Measurements from ENCODE around the gene FAF1.
"Not testable (repeated sequence)": the region's sequence is repeated elsewhere in the genome, so short reads cannot be mapped to it uniquely, and the experiment has no call there.

Gene FAF1

GRCh38 chr1:50774759-50775351 is 185.2 kb downstream of the FAF1 start:
- DNase-seq (ENCODE audit: low spot score): peak; percentile 65

DNA sequence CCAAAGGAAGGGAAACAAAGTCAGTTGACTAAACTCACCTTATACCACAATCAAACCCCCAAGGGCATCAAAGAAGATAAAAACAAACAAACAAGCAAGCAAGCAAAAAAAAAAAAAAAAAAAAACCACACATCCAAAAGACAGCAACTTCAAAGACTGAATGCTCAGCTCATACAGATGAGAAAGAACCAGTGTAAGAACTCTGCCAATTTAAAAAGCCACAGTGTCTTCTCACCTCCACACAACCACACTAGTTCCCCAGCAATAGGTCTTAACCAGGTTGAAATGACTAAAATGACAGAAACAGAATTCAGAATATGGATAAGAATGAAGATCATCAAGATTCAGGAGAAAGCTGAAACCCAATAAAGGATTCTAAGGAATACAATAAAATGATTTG is 193.4 kb downstream of the FAF1 start:
- no peak for DNase-seq (ENCODE audit: low spot score)

DNA sequence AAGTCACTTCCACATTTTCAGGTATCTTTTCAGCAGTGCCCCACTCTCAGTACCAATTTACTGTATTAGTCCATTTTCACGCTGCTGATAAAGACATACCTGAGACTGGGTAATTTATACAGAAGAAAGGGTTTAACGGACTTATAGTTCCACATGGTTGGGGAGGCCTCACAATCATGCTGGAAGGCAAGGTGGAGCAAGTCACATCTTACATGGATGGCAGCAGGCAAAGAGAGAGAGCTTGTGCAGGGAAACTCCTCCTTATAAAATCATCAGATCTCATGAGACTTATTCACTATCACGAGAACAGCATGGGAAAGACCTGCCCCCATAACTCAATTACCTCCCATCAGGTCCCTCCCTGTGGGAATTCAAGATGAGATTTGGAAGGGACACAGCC is 203.5 kb downstream of the FAF1 start:
- DNase-seq (ENCODE audit: low spot score): not testable (repeated sequence)

DNA sequence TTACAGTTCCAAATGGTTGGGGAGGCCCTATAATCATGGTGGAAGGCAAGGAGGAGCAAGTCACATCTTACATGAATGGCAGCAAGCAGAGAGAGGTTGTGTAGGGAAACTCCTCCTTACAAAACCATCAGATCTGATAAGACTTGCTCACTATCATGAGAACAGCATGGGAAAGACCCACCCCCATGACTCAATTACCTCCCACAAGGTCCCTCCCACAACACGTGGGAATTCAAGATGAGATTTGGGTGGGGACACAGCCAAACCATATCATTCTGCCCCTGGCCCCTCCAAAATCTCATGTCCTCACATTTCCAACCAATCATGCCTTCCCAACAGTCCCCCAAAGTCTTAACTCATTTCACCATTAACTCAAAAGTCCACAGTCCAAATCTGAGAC is 205.3 kb downstream of the FAF1 start:
- DNase-seq (ENCODE audit: low spot score): not testable (repeated sequence)

DNA sequence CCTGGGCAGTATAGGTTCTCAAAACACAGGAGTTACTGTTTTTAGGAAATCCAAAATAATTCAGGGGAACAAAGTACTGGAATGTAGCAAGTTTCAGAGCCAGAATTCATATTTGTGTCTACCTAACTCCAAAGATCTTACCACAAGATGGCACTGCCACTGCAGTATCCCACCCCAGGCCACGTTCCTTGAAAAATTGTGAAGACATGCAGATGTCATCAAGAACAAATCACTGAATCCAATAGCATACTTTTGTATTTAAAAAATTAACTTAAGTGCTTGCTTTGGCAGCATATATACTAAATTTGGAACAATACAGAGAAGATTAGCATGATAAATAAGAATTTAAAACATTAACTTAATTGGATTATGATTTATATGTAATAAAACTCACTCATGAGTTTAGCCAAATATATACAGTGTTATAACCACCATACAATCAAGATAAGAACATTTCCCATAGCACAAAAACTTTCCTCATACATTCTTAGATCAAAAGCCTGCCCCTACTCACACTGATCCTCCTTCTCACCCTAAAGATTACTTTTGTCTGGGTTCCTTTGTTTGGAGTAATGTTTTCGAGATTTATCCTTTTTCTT is 209.9 kb downstream of the FAF1 start:
- no peak for DNase-seq (ENCODE audit: low spot score)

- no peak for DNase-seq (ENCODE audit: low spot score)
Measured at GRCh38 chr1:50747394-50747793, 212.7 kb downstream of the FAF1 start.

GRCh38 chr1:50742523-50742922 is 217.5 kb downstream of the FAF1 start:
- no peak for DNase-seq (ENCODE audit: low spot score)

- DNase-seq (ENCODE audit: low spot score): no peak
Measured at GRCh38 chr1:50739125-50739524, 220.9 kb downstream of the FAF1 start.

GRCh38 chr1:50735443-50735842 is 224.6 kb downstream of the FAF1 start:
- peak; percentile 19 for DNase-seq (ENCODE audit: low spot score)

- DNase-seq (ENCODE audit: low spot score): not testable (repeated sequence)
Measured at GRCh38 chr1:50727578-50727977, 232.5 kb downstream of the FAF1 start.

DNA sequence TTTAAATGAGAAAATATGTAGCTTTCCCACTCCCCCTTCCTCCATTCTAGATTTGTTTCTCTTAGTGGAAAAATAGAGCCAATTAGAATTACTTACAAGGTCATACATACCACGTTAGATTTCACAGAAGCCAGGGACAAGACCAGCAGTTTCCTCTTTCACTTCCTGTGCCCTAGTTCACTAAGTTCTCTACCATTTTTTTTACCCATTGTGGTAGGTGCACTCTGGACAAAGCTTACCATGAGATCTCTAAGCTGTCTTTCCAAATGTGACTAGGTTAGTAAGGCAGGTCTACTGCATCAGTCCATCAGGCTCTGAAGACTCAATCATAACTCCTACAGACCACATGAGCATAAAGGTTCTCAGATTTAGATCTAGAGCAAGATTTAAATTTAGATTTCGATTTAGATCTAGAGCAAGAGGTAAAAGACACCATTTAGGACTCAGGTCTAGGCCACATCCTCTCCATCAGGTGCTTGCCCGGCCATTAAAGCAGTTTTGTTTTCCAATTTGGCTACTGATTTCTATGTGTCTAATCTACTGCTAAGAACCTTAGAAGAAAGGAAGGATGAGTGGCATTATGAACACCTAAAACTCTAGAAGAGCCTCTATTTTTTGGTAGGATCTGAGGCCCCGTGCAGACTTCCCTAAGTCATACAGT is 235.3 kb downstream of the FAF1 start:
- no peak for DNase-seq (ENCODE audit: low spot score)

- DNase-seq (ENCODE audit: low spot score): no peak
Measured at GRCh38 chr1:50720457-50721053, 239.5 kb downstream of the FAF1 start.

- no peak for DNase-seq (ENCODE audit: low spot score)
Measured at GRCh38 chr1:50719126-50719525, 240.9 kb downstream of the FAF1 start.

DNA sequence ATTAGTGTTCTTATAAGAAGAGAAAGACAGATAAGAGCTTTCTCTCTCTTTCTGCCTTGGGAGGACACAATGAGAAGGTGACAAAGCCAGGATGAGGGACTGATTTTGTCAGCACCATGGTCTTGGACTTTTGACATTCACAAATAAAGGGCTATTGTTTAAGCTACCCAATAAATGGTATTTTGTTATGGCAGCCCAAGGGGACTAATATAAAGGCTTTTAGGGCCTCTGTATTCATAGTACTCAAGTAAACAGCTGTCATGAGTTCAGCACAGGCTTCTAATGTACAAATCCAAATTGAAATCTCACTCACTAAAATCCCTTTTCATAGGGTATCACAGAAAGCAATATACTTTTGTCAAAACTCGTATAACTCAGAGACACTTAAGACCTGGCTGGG is 242.7 kb downstream of the FAF1 start:
- no peak for DNase-seq (ENCODE audit: low spot score)

DNA sequence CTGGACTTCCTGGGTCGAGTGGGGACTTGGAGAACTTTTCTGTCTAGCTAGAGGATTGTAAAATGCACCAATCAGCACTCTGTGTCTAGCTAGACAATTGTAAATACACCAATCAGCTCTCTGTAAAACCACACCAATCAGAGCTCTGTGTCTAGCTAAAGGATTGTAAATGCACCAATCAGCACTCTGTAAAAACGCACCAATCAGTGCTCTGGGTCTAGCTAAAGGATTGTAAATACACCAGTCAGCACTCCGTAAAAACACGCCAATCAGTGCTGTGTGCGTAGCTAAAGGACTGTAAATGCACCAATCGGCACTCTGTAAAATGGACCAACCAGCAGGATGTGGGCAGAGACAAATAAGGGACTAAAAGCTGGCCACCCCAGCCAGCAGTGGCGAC is 243.6 kb downstream of the FAF1 start:
- not testable (repeated sequence) for DNase-seq (ENCODE audit: low spot score)

DNA sequence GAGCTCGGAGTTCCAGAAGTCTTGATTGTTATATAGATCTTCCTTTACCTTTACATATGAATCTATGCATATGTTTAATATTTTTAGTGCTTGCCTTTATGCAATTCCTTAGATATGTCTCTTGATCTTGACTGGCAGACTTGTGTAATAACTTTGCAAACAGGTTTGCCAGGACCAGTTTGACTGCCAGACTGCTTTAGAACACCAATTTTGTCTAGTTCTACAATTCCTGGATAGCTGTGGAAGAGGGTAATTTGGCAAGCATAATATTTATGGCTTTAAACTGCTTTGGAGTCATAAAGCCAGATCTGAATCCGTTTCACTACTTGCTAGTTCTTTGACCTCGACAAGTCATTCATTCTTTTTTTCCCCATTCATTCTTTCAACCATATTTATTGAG is 250.0 kb downstream of the FAF1 start:
- no peak for DNase-seq (ENCODE audit: low spot score)

- no peak for DNase-seq (ENCODE audit: low spot score)
Measured at GRCh38 chr1:50707824-50708223, 252.2 kb downstream of the FAF1 start.

- no peak for DNase-seq (ENCODE audit: low spot score)
Measured at GRCh38 chr1:50705699-50706098, 254.4 kb downstream of the FAF1 start.

DNA sequence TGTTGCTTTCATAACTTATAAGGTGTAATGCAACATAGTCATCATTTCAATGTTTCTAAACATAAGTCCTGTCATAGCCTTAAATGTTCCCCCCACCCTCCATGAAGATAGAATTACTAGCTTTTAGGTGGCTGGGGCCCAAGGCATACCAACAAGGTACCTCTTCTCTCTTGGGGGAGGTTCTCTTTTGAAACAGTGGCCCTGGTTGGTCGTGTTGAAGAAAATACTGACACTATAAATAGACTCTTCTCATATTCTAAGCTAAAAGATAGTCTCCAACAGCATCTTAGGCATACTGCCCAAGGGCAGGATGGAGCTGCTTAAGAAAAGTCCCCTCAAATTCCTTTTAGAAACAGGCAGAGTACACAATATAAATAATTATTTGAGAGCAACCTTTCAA is 255.0 kb downstream of the FAF1 start:
- DNase-seq (ENCODE audit: low spot score): no peak

GRCh38 chr1:50704126-50704525 is 255.9 kb downstream of the FAF1 start:
- no peak for DNase-seq (ENCODE audit: low spot score)

DNA sequence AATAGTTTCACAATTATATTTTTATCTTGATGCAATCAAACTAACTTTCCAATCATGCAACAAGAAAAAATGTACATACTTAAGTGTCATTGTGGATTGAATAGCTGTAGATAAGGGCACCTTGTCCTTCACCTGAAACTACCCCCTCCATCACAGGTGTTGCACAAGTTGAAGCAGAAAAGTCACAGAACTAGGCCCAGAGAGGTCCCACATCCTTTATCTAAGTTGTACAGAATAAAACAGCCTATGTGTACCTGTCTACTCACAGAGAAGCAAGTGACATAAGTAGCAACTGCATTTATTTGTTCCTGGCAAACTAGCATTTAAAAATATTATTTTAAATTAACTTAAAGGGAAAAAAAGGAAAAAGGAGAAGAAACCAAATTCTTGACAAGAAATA is 256.8 kb downstream of the FAF1 start:
- DNase-seq (ENCODE audit: low spot score): no peak

DNA sequence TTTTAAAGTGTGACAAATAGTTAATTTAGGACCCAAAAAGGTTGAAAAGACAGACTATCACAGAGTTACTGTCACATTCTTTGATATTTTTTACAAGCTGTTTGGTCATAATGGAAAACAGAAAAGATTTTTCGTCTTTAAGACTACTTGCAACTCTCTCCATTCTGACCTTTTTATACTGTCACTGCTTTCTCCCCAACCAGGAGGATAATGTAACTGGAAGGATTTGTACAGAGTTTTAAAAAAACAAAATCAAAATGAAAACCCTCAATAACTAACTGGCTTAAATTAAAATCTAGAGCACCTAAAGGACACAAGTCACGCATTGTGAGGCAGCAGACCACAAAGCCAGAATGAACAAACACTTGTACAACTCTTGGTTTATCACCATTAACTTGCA is 257.7 kb downstream of the FAF1 start:
- DNase-seq (ENCODE audit: low spot score): no peak

DNA sequence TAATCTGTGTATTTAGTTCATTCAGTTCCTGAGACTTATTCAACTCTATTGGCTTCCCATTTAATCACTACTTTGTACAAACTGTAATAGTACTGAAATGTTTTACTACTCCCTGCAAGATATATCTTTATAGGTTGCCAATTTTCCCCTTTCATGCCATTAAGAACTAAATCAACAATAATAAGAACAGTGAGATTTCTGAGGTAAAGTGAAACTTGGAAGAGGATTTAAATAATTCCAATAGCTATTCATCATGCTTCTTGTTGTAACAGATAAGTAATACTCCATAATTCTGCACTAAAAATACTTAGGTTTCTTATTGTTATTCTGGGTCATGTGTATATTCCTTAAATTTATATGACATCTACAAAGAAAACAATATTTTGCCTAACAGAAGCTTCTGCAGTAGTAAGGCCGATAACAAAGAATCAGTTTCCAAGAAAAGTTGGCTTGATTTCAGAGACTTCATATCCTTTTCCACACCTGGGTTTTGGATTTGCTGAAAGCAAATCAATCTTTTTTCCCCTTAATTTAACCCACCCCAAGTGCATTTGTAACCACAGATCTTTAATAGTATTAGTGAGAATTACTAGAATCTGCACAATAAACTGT is 258.3 kb downstream of the FAF1 start:
- DNase-seq (ENCODE audit: low spot score): no peak

All from hematopoietic multipotent progenitor cell treated with erythropoietin and hydrocortisone succinate and interleukin-3 and kit ligand, for 17 days (in vitro differentiated cells).